ENCODE measurements around the gene ZNF433.
A peak's percentile ranks its signal among the peaks of the same experiment; 100 is the strongest.
"Not testable (repeated sequence)": the region's sequence is repeated elsewhere in the genome, so short reads cannot be mapped to it uniquely, and the experiment has no call there.

The ZNF433 gene

DNA sequence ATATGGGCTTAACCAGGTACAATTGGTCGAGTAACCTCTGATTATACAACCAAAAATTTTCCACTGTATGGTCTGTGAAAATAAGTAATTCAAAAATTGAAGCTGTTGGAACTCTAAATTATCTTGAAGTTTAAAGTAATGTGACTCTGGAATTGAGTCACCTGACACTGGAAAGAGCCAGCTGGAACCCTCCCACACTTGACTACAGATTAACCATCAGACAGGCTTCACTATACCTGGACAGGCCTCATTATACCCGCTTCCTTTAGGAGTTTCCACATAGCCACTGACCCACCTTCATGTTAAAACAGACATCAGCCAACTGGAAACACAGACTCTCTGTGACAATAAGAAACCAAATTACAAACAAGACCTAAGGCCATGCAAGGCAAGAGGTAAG lies 1.3 kb downstream of the ZNF433 start:
- DNase-seq (ENCODE audit: low read depth), result no peak
- TF ChIP-seq, protein P1, sequence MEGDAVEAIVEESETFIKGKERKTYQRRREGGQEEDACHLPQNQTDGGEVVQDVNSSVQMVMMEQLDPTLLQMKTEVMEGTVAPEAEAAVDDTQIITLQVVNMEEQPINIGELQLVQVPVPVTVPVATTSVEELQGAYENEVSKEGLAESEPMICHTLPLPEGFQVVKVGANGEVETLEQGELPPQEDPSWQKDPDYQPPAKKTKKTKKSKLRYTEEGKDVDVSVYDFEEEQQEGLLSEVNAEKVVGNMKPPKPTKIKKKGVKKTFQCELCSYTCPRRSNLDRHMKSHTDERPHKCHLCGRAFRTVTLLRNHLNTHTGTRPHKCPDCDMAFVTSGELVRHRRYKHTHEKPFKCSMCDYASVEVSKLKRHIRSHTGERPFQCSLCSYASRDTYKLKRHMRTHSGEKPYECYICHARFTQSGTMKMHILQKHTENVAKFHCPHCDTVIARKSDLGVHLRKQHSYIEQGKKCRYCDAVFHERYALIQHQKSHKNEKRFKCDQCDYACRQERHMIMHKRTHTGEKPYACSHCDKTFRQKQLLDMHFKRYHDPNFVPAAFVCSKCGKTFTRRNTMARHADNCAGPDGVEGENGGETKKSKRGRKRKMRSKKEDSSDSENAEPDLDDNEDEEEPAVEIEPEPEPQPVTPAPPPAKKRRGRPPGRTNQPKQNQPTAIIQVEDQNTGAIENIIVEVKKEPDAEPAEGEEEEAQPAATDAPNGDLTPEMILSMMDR (IDR thresholded peaks at IDR 0.05; ENCODE audit: low read length, missing control alignments), result no peak
- H3K4me3 ChIP-seq (replicated peaks; ENCODE audit: low read depth, low read length), result peak overlapping the region; percentile 88

DNA sequence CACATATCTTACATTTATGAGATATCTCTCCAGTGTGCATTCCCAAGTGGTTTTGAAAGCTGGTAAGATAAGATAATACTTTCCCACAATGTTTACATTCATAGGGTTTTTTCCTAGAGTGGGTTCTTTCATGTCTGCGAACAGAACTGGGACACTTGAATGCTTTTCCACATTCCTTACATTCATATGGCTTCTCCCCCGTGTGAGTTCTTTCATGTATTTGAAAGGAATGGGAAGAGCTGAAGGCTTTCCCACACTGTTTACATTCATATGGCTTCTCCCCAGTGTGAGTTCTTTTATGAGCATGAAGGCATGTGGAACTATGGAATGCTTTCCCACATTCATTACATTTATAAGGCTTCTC lies 19.7 kb downstream of the ZNF433 start:
- no peak overlapping the region for H3K4me3 ChIP-seq (replicated peaks; ENCODE audit: low read depth, low read length)
- DNase-seq (ENCODE audit: low read depth), result no peak
- TF ChIP-seq, protein P1 (IDR thresholded peaks at IDR 0.05; ENCODE audit: low read length, missing control alignments), result no peak

DNA sequence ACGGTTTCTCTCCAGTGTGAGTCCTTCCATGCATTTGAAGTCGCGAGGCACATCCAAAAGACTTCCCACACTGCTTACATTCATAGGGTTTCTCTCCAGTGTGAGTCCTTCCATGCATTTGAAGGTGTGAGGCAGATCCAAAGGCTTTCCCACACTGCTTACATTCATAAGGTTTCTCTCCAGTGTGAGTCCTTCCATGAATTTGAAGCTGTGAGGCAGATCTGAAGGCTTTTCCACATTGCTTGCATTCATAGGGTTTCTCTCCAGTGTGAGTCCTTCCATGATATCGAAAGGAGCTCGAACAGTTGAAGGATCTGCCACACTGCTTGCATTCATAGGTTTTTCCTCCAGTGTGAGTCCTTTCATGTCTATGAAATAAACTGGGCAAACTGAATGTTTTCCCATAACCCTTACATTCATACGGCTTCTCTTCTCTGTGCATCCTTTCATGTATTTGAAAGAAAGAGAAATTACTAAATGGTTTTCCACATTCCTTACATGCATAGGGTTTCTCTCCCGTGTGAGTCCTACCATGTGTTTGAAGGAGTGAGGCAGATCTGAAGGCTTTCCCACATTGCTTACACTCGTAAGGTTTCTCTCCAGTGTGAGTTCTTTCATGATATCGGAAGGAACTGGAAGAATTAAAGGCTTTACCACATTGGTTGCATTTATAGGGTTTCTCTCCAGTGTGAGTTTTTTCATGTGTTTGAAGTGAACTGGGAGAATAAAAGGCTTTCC lies 20.3 kb downstream of the ZNF433 start:
- no peak for DNase-seq (ENCODE audit: low read depth)
- no peak overlapping the region for H3K4me3 ChIP-seq (replicated peaks; ENCODE audit: low read depth, low read length)
- TF ChIP-seq, protein P1 (IDR thresholded peaks at IDR 0.05; ENCODE audit: low read length, missing control alignments), result no peak

DNA sequence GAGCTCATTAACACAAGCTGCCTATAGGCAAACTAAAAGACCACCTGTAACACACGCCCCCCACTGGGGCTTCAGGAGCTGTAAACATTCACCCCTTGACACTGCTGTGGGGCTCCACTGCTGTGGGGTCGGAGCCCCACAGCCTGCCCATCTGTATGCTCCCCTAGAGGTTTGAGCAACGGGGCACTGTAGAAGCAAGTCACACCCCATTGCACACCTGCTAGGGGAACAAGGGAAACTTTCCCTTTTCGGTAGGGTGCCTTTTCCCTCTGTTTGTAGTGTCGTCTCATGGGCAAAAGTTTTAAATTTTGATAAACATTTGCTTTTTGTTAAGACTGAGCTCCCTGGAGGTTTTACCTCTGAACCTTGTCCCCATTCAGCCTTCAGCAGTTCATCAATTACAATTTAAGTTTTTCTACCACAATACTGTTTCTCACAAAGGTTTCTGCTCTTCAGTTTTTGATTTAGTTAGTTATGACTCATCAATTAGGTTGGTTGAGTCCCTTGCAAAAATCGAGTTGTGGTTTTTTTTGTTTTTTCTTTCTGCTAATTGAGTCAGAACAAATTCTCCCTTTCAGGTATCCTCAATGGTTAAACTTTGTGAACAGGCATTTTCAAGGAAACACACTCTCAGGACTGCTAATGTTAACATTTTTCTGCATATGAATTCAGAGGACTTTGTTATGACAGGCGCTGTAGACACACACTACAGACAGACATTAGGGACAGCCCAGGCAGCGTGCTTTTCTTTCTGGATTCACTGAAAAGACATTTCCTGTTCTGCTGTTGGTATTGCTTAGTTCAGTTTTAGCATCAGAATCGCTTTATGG lies 35.1 kb downstream of the ZNF433 start:
- no peak for DNase-seq (ENCODE audit: low read depth)
- H3K4me3 ChIP-seq (replicated peaks; ENCODE audit: low read depth, low read length), result no peak overlapping the region
- TF ChIP-seq, protein P1 (IDR thresholded peaks at IDR 0.05; ENCODE audit: low read length, missing control alignments), result no peak

DNA sequence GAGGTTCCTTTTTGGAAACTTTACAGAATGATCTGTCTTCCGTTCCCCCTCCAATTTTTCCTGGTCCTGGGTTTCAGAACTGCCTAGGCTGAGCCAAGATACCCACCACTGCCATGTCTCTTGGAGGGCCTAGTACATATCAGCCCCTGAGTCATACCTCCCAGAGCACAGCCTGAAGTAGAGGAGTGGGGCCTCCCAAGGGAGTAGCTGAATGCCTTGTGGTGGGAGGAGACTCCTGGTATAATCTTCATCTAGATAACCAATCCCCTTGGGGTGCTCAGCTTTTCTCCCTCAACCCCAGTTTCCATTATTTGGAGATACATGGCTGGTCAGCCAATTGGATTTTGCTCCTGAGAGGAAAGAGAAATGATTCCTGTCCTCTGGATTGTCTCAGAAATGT lies 40.3 kb downstream of the ZNF433 start:
- TF ChIP-seq, protein P1 (IDR thresholded peaks at IDR 0.05; ENCODE audit: low read length, missing control alignments), result no peak
- H3K4me3 ChIP-seq (replicated peaks; ENCODE audit: low read depth, low read length), result no peak overlapping the region
- peak; percentile 70 for DNase-seq (ENCODE audit: low read depth)

DNA sequence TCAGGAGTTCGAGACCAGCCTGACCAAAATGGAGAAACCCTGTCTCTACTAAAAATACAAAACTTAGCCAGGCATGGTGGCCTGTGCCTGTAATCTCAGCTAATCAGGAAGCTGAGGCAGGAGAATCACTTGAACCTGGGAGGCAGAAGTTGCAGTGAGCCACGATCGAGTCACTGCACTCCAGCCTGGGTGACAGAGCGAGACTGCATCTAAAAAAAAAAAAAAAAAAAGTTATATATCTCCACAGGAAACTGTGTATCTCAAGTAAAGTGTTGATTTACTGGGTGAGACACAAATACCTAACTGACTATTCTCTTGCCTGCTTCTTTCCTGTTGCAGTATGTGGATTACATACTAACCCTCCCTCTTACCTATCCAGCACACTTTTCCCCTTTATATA lies 43.6 kb downstream of the ZNF433 start:
- DNase-seq (ENCODE audit: low read depth); H3K4me3 ChIP-seq (replicated peaks; ENCODE audit: low read depth, low read length): not testable (repeated sequence)

DNA sequence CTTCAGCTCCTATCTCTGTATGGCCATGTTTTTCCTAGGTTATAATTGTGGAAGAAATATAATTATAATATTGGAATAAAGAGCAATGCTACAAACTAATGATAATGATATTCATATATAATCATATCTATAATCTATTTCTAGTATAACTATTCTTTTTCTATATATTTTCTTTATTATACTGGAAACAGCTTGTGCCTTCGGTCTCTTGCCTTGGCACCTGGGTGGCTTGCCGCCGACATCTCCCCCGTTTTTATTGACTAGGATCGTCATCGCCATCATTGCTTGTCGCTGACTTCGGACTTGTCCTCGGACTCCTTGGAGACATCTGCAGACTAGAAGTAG lies 46.4 kb downstream of the ZNF433 start:
- no peak for DNase-seq (ENCODE audit: low read depth)
- H3K4me3 ChIP-seq (replicated peaks; ENCODE audit: low read depth, low read length), result peak overlapping the region; percentile 93
- TF ChIP-seq, protein P1 (IDR thresholded peaks at IDR 0.05; ENCODE audit: low read length, missing control alignments), result no peak

Measured in fibroblast of pulmonary artery (primary cell).